Mesothelial cell of epicardium (in vitro differentiated cells): ENCODE measurements around the gene CDH13. TPM values are rescaled to one million over a fixed set of nuclear protein-coding genes. Genes with fewer than 3 reads are reported as not detected.

Experiments
- DNase-seq, 2 experiments: peaks; one replicate each; pipeline ENCODE4 v3.0.0; 2021; ENCODE audit warnings: low spot score in 2 of 2; ENCODE audit not compliant: unreplicated experiment in 2 of 2
- H3K27ac Mint-ChIP-seq: 2 replicates; pipeline ENCODE4 v1.8.0; 2021; ENCODE audit warnings: mixed read lengths
- H3K27me3 Mint-ChIP-seq: 2 replicates; pipeline ENCODE4 v1.8.0; 2021; ENCODE audit warnings: low read depth, mixed read lengths
- H3K36me3 Mint-ChIP-seq: 2 replicates; pipeline ENCODE4 v1.8.0; 2021; ENCODE audit warnings: mixed read lengths
- H3K4me1 Mint-ChIP-seq: 2 replicates; pipeline ENCODE4 v1.8.0; 2021; ENCODE audit warnings: mixed read lengths
- H3K4me3 Mint-ChIP-seq: 2 replicates; pipeline ENCODE4 v1.8.0; 2021; ENCODE audit warnings: mild to moderate bottlenecking, moderate library complexity, mixed read lengths
- H3K9me3 Mint-ChIP-seq: 2 replicates; pipeline ENCODE4 v1.8.0; 2021; ENCODE audit warnings: mixed read lengths
- total RNA-seq: library from RNA; stranded (reverse); gene quantifications from 3 replicates; pipeline ENCODE4 v1.2.1, GENCODE V29; 2021
- TF ChIP-seq, protein P1 (sequence below): fragments of 200-600 bp; sonication (generic); IDR thresholded peaks from one replicate; pipeline ENCODE4 v1.5.0; 2021; ENCODE audit warnings: antibody characterized with exemption; ENCODE audit not compliant: unreplicated experiment

CDH13 gene
- total RNA-seq, 1 donor from 2014 or later = 0.80 TPM

DNA sequence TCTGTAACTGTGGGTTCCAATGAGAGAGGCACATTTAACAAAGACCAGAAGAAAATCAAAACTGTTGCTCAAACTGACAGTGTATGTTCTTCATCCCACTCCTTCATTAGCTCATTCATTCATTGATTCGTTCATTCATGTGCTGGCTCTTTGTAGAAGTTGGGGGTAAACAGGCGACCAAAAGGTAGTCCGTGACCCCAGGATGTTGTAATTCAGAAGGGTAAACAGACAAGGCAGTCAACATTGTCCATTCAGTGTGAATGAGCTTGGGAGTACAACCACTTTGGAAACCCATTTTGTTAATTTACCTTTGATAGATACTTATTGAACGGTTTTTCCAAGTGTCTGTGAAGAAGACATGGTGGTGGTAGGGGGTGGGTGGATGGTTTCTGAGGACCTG is 26.1 kb downstream of the CDH13 start:
- Mint-ChIP-seq H3K27me3 (peaks cover 6% of the 10 kb centered on the region), H3K36me3 (no peaks in the 10 kb centered on the region), H3K27ac (no peak overlapping the region), H3K4me3 (no peak overlapping the region), H3K4me1 (peaks cover 18% of the 10 kb centered on the region), H3K9me3 (no peaks in the 10 kb centered on the region)
- DNase-seq = no peak
- TF ChIP-seq, protein P1, sequence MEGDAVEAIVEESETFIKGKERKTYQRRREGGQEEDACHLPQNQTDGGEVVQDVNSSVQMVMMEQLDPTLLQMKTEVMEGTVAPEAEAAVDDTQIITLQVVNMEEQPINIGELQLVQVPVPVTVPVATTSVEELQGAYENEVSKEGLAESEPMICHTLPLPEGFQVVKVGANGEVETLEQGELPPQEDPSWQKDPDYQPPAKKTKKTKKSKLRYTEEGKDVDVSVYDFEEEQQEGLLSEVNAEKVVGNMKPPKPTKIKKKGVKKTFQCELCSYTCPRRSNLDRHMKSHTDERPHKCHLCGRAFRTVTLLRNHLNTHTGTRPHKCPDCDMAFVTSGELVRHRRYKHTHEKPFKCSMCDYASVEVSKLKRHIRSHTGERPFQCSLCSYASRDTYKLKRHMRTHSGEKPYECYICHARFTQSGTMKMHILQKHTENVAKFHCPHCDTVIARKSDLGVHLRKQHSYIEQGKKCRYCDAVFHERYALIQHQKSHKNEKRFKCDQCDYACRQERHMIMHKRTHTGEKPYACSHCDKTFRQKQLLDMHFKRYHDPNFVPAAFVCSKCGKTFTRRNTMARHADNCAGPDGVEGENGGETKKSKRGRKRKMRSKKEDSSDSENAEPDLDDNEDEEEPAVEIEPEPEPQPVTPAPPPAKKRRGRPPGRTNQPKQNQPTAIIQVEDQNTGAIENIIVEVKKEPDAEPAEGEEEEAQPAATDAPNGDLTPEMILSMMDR = no peak

DNA sequence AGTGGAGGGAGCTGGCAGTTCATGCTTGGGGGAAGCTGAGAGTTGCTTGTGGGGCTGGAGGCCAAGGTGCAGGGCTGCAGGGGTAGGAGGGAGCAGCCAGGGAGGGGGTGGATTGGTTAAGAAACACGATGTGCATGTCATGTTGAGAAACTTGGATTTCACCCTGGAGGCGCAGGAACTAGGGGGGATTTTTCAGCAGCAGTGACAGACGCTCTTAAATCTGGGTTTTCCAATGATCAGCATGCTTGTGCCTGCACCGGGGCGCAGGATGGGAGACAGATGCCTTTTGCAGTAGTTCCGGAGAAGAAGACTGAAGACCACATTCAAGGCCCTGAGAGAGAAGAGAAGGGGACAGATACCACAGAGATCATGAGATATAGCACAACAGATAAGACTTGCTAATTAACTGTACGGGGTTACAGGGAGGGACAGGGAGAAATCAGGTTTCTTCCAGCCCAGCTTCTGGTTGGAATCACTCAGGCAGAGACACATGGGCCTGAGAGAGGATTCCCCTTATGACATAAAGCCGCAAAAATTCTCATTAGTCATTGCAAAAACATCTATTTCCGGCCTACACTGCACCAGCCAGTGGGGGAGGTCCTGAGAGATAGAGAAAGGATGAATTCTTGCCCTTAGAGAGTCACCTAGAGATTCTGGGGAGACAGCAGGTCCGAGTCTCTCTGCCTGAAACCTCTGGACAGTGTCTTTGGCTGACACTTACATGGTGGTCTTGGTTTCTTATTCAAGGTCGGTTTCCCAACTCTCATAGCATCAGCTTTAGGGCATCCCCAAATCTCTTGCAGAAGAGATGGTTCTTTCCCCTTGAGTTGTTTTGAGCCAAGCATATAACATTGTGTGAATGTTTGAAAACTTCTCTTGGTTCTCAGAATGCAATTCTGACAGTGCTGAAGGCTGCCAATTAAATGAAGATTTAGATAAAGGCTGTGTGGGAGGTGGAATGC is 27.1 kb downstream of the CDH13 start:
- Mint-ChIP-seq H3K4me1 (peaks cover 18% of the 10 kb centered on the region), H3K27me3 (peaks cover 6% of the 10 kb centered on the region)

GRCh38 chr16:82655072-82655714 is 28.4 kb downstream of the CDH13 start:
- Mint-ChIP-seq H3K27me3 (no peaks in the 10 kb centered on the region), H3K4me1 (peaks cover 22% of the 10 kb centered on the region)

More for the DNA sequence above, 27.1 kb downstream of the CDH13 start:
- Mint-ChIP-seq H3K36me3 (no peaks in the 10 kb centered on the region), H3K4me3 (peak overlapping the region; percentile 5), H3K9me3 (no peaks in the 10 kb centered on the region), H3K27ac (peak overlapping the region; percentile 87)
- TF ChIP-seq, protein P1 = no peak
- DNase-seq = no peak

DNA sequence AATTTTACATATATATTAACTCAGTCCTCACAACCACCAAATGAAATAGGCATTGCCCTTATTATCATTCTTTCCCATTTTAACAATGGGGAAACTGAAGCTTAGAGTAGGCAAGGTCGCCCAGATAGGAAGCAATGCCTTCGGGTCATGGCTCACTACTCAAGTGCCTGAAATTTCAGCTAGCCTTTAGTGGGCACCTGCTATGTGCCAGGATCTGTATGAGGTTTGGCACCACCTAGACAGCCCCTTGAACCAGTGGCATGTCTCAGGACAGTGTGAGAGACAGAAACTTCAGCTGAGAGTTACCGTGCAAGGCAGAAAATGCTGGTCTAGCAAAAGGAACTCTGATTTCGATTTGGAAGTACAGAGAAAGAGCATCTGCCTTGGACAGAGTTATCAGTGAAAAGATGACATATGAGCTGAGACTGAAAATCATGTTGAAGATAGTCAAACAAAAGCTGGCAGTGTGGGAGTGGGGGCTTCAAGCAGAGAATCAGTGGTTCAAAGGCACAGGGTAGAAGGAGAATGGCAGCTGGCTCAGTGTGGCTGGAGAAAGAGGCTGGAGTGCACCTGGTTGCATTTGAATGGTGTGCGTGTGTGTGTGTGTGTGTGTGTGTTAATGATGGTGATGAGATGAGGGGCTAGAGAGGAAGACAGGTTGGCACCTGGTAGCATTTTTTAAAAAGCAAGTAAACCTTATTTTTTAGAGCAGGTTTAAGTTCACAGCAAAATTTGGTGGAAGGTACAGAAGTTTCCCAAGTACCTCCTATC is 29.1 kb downstream of the CDH13 start:
- H3K27ac Mint-ChIP-seq = no peak overlapping the region
- no peak overlapping the region for H3K4me3 Mint-ChIP-seq
- H3K27me3 Mint-ChIP-seq = no peaks in the 10 kb centered on the region
- DNase-seq = no peak
- peaks cover 26% of the 10 kb centered on the region for H3K4me1 Mint-ChIP-seq
- no peaks in the 10 kb centered on the region for H3K36me3 Mint-ChIP-seq
- TF ChIP-seq, protein P1 = no peak
- no peaks in the 10 kb centered on the region for H3K9me3 Mint-ChIP-seq

More at GRCh38 chr16:82655072-82655714, 28.4 kb downstream of the CDH13 start:
- TF ChIP-seq, protein P1 = no peak
- Mint-ChIP-seq H3K27ac (no peak overlapping the region), H3K36me3 (no peaks in the 10 kb centered on the region), H3K9me3 (no peaks in the 10 kb centered on the region), H3K4me3 (no peak overlapping the region)
- no peak for DNase-seq

DNA sequence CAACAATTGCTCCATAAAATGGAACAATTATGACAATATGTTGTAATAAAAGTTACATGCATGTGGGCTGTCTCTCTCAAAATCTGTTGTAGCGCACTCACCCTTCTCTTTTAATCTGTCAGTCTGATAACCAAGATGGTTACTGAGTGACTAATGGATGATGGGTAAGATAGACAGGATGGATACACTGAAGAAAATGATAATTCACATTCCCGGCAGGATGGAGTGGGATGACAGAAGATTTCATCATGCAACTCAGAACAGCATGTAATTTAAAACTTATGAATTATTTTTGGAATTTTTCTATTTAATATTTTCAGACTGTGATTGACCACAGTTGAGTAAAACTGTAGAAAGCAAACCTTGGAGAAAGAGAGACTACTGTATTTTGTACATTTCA is 30.5 kb downstream of the CDH13 start:
- TF ChIP-seq, protein P1 = no peak
- H3K27me3 Mint-ChIP-seq = no peaks in the 10 kb centered on the region
- no peak overlapping the region for H3K27ac Mint-ChIP-seq
- DNase-seq = no peak
- no peak overlapping the region for H3K4me3 Mint-ChIP-seq
- H3K36me3 Mint-ChIP-seq = no peaks in the 10 kb centered on the region
- H3K9me3 Mint-ChIP-seq = no peaks in the 10 kb centered on the region
- H3K4me1 Mint-ChIP-seq = peaks cover 26% of the 10 kb centered on the region
